K562 (cell line): ENCODE data around the gene PTK6. TPM values are rescaled to one million over a fixed set of nuclear protein-coding genes. Genes with fewer than 3 reads are reported as not detected.
A peak's percentile ranks its signal among the peaks of the same experiment; 100 is the strongest.

Experiments
- ATAC-seq: fragments of 200-7000 bp; cut with Tn5 transposase; 3 replicates; pipeline ENCODE4 v1.9.1; 2020; ENCODE audit warnings: moderate library complexity
- BruUV-seq: library from RNA; stranded (reverse); fragments of 400-500 nt; replicated peaks from 2 replicates; lab custom pipeline; 2021; lab: Mats Ljungman, UMichigan
- CTCF ChIA-PET: fragments of 300-600 bp; formaldehyde crosslinking; extraction: SDS; loops from one replicate; lab custom pipeline; 2021; ENCODE audit warnings: low intra/inter-chr PET ratio; lab: Yijun Ruan, JAX
- POLR2A ChIA-PET: fragments of 300-600, 350-650 bp; sonication (Branson Sonifier 250); formaldehyde crosslinking; extraction: SDS; loops from one replicate; lab custom pipeline; 2021; ENCODE audit warnings: antibody characterized with exemption, inconsistent platforms; lab: Yijun Ruan, JAX
- DNase-seq, 4 experiments: peaks; one replicate each; pipeline versions ENCODE4 v3.0.0 to v3.0.0-alpha.2; 2011 to 2018; ENCODE audit warnings: low spot score in 3 of 4, mixed read lengths in 3 of 4; ENCODE audit errors: extremely low read depth in 1 of 4
- FAIRE-seq: peaks from 2 replicates; lab custom pipeline; 2011; peaks lifted over from hg19 to GRCh38; lab: Jason Lieb, UNC
- H2AFZ ChIP-seq: 2 replicates; pipeline ENCODE4 v1.6.0; 2011; ENCODE audit warnings: low read depth, low read length, control low read depth, inconsistent platforms
- H3K27ac ChIP-seq: fragments of 200-600 bp; 3 replicates; pipeline ENCODE4 v1.8.0; 2011; ENCODE audit warnings: low read depth, mild to moderate bottlenecking, control low read depth, inconsistent platforms, low read length, moderate library complexity, mixed read lengths; ENCODE audit errors: extremely low read depth
- H3K27me3 ChIP-seq, 2 experiments: fragments of 300-600 bp in 1 of 2; 2 replicates in 1 of 2; 3 replicates in 1 of 2; pipeline versions ENCODE4 v1.6.0 to v1.8.0; 2011; ENCODE audit warnings: inconsistent platforms in 2 of 2, low read length in 2 of 2, mild to moderate bottlenecking in 1 of 2, mixed read lengths in 1 of 2, moderate library complexity in 1 of 2; ENCODE audit not compliant: control insufficient read depth in 2 of 2, insufficient read depth in 2 of 2
- H3K36me3 ChIP-seq: fragments of 300-600 bp; 3 replicates; pipeline ENCODE4 v1.8.0; 2011; ENCODE audit warnings: mild to moderate bottlenecking, low read length, inconsistent platforms; ENCODE audit not compliant: control insufficient read depth, insufficient read depth
- H3K4me1 ChIP-seq, 2 experiments: fragments of 200-600 bp in 1 of 2; replicated peaks in 1 of 2; 2 replicates in 1 of 2; 3 replicates in 1 of 2; pipeline versions ENCODE4 v1.5.1 to v1.8.0; 2011; ENCODE audit warnings: inconsistent platforms in 2 of 2, low read length in 2 of 2, mild to moderate bottlenecking in 1 of 2, mixed read lengths in 1 of 2, moderate library complexity in 1 of 2; ENCODE audit not compliant: control insufficient read depth in 2 of 2, insufficient read depth in 2 of 2
- H3K4me2 ChIP-seq: 2 replicates; pipeline ENCODE4 v1.6.1; 2011; ENCODE audit warnings: low read length, control low read depth, inconsistent platforms, mixed read lengths; ENCODE audit not compliant: insufficient read depth
- H3K4me3 ChIP-seq: fragments of 200-600 bp; sonication (generic), shearing (Covaris generic); 2 replicates; pipeline ENCODE4 v1.5.1; 2016; ENCODE audit warnings: control low read depth, inconsistent platforms
- H3K79me2 ChIP-seq: fragments of 200-600 bp; 3 replicates; pipeline ENCODE4 v1.8.0; 2011; ENCODE audit warnings: low read length, inconsistent platforms; ENCODE audit not compliant: control insufficient read depth, insufficient read depth
- H3K9ac ChIP-seq, 2 experiments: 2 replicates each; pipeline versions ENCODE4 v1.6.0 to v1.6.1; 2011; ENCODE audit warnings: low read depth in 2 of 2, low read length in 2 of 2, control low read depth in 1 of 2, inconsistent platforms in 1 of 2, mild to moderate bottlenecking in 1 of 2, mixed read lengths in 1 of 2; ENCODE audit not compliant: insufficient read depth in 1 of 2
- H3K9me1 ChIP-seq: one replicate; pipeline ENCODE4 v1.6.0; 2011; ENCODE audit warnings: inconsistent platforms, mild to moderate bottlenecking, low read length, moderate library complexity; ENCODE audit not compliant: control insufficient read depth, insufficient read depth
- H3K9me3 ChIP-seq: replicated peaks from 2 replicates; pipeline ENCODE4 v1.5.1; 2011; ENCODE audit warnings: low read depth, low read length, inconsistent platforms; ENCODE audit not compliant: control insufficient read depth, insufficient read depth
- H4K20me1 ChIP-seq: replicated peaks from 2 replicates; pipeline ENCODE4 v1.6.1; 2011; ENCODE audit warnings: low read length, inconsistent platforms, mixed read lengths; ENCODE audit not compliant: control insufficient read depth, insufficient read depth
- CC2D1A ChIP-seq: fragments of 450-650 bp; IDR thresholded peaks from 2 replicates; pipeline ENCODE4 v1.6.1; 2017; ENCODE audit warnings: mild to moderate bottlenecking
- DACH1 ChIP-seq: fragments of 450-650 bp; IDR thresholded peaks from 2 replicates; pipeline ENCODE4 v1.6.1; 2018; ENCODE audit not compliant: partially characterized antibody
- HDGF ChIP-seq: fragments of 450-650 bp; IDR thresholded peaks from 2 replicates; pipeline ENCODE4 v1.6.1; 2016
- LEF1 ChIP-seq: fragments of 450-650 bp; IDR thresholded peaks from 2 replicates; pipeline ENCODE4 v1.6.1; 2016; ENCODE audit warnings: mild to moderate bottlenecking
- NFIX ChIP-seq: fragments of 250-450 bp; sonication (Bioruptor Pico); IDR thresholded peaks from 2 replicates; pipeline ENCODE4 v1.4.0; 2020; ENCODE audit warnings: low read depth, mild to moderate bottlenecking, moderate library complexity
- NR2F6 ChIP-seq: fragments of 450-650 bp; formaldehyde crosslinking; IDR thresholded peaks from 2 replicates; pipeline ENCODE4 v1.4.0; 2020; ENCODE audit warnings: mild to moderate bottlenecking
- PHTF2 ChIP-seq: fragments of 250-450 bp; sonication (Bioruptor Pico); IDR thresholded peaks from 2 replicates; pipeline ENCODE4 v1.5.0; 2021; ENCODE audit warnings: mild to moderate bottlenecking
- POLR3A ChIP-seq: IDR thresholded peaks from 2 replicates; pipeline ENCODE4 v1.6.1; 2011; ENCODE audit warnings: borderline replicate concordance, mild to moderate bottlenecking, moderate library complexity; ENCODE audit not compliant: insufficient read length, insufficient read depth; ENCODE audit errors: extremely low read depth
- RAD21 ChIP-seq, 2 experiments: fragments of 250-450 bp in 1 of 2; fragments of 450-650 bp in 1 of 2; sonication (Bioruptor Pico) in 1 of 2; formaldehyde crosslinking in 1 of 2; IDR thresholded peaks in 1 of 2; conservative IDR thresholded peaks in 1 of 2; 2 replicates each; pipeline versions ENCODE4 v1.4.0 to v1.8.0; 2020 to 2022; ENCODE audit warnings: mild to moderate bottlenecking in 2 of 2, moderate library complexity in 1 of 2
- RBM17 ChIP-seq: fragments of 200-400 bp; formaldehyde crosslinking; IDR thresholded peaks from 2 replicates; pipeline ENCODE4 v1.6.1; 2017; ENCODE audit warnings: low read depth, mild to moderate bottlenecking, low read length, borderline replicate concordance
- RBM25 ChIP-seq: fragments of 200-400 bp; formaldehyde crosslinking; IDR thresholded peaks from 2 replicates; pipeline ENCODE4 v1.6.1; 2018; ENCODE audit warnings: low read length, low read depth, moderate library complexity; ENCODE audit not compliant: severe bottlenecking
- RFX5 ChIP-seq: IDR thresholded peaks from 2 replicates; pipeline ENCODE4 v1.6.1; 2011; ENCODE audit warnings: low read depth, mild to moderate bottlenecking, improper control_type of control experiment, low read length
- SMARCA4 ChIP-seq: fragments of 450-650 bp; IDR thresholded peaks from 2 replicates; pipeline ENCODE4 v1.6.1; 2016
- ZNF124 ChIP-seq: sonication (generic); formaldehyde crosslinking; IDR thresholded peaks from 2 replicates; pipeline ENCODE4 v1.8.1; 2022; ENCODE audit warnings: missing genetic modification reagents
- ZNF165 ChIP-seq: fragments of 250-450 bp; sonication (Bioruptor Pico); IDR thresholded peaks from 2 replicates; pipeline ENCODE4 v1.4.0; 2020; ENCODE audit warnings: borderline replicate concordance
- ZNF324 ChIP-seq: fragments of 250-450 bp; sonication (Bioruptor Pico); IDR thresholded peaks from 2 replicates; pipeline ENCODE4 v1.4.0; 2020; ENCODE audit warnings: mild to moderate bottlenecking
- ZNF347 ChIP-seq: fragments of 450-650 bp; formaldehyde crosslinking; IDR thresholded peaks from 2 replicates; pipeline ENCODE4 v1.4.0; 2020; ENCODE audit warnings: low read depth, mild to moderate bottlenecking, moderate library complexity
- WGBS: fragments of 100-300 bp; shearing (Covaris generic); methylation state at CpG from one replicate; pipeline ENCODE4 v1.1.6; 2016; ENCODE audit warnings: low coverage, mixed read lengths; ENCODE audit not compliant: insufficient coverage; ENCODE audit errors: missing lambda C conversion rate; 5-methylcytosine and 5-hydroxymethylcytosine counted together
- in situ Hi-C: fragments of 300-500 bp; cut with MboI; formaldehyde crosslinking; loops from 4 replicates; pipeline ENCODE4 v1.15.0; 2018; ENCODE audit warnings: inconsistent platforms, mixed read lengths
- intact Hi-C: fragments of 100-400 bp; cut with micrococcal nuclease; formaldehyde crosslinking; loops from 2 replicates; pipeline ENCODE4 v1.14.2; 2022
- polyA plus RNA-seq, 8 experiments: library from polyadenylated mRNA; depleted of rRNA in 4 of 8; stranded (reverse) in 5 of 8; unstranded in 3 of 8; fragments of >200 nt; fragmentation: Nextera tagmentation in 2 of 8; fragmentation: Illumina TruSeq in 1 of 8; extraction: Ambion mirVana in 2 of 8; extraction: Trizol in 1 of 8; gene quantifications; 2 replicates each; pipeline versions ENCODE4 v1.2.1 to v1.2.3, GENCODE V29; 2011 to 2014; ENCODE audit warnings: inconsistent platforms in 1 of 8, missing spikeins in 1 of 8
- total RNA-seq, 7 experiments: library from RNA; depleted of rRNA in 6 of 7; stranded (reverse); fragments of >200 nt in 6 of 7; fragmentation: Illumina TruSeq in 2 of 7; extraction: Trizol in 2 of 7; gene quantifications; 2 replicates each; pipeline versions ENCODE4 v1.2.1 to v1.2.3, GENCODE V29; 2011 to 2021; ENCODE audit warnings: low replicate concordance in 1 of 7
- TF ChIP-seq, protein P1 (sequence below): fragments of 250-450 bp; sonication (Bioruptor Pico); IDR thresholded peaks from 2 replicates; pipeline ENCODE4 v1.8.0; 2022; ENCODE audit warnings: inconsistent platforms, mild to moderate bottlenecking, moderate library complexity, borderline replicate concordance
- TF ChIP-seq, protein P2 (sequence below): fragments of 450-650 bp; IDR thresholded peaks from 2 replicates; pipeline ENCODE4 v1.6.1; 2016; ENCODE audit warnings: missing biosample characterization, missing genetic modification characterization

PTK6 gene
- total and polyA plus RNA-seq, 9 of the 15 experiments (the other 6 are each of a cell fraction or from before 2014, with no cell fraction given): 0.07 TPM; not detected in 8

DNA sequence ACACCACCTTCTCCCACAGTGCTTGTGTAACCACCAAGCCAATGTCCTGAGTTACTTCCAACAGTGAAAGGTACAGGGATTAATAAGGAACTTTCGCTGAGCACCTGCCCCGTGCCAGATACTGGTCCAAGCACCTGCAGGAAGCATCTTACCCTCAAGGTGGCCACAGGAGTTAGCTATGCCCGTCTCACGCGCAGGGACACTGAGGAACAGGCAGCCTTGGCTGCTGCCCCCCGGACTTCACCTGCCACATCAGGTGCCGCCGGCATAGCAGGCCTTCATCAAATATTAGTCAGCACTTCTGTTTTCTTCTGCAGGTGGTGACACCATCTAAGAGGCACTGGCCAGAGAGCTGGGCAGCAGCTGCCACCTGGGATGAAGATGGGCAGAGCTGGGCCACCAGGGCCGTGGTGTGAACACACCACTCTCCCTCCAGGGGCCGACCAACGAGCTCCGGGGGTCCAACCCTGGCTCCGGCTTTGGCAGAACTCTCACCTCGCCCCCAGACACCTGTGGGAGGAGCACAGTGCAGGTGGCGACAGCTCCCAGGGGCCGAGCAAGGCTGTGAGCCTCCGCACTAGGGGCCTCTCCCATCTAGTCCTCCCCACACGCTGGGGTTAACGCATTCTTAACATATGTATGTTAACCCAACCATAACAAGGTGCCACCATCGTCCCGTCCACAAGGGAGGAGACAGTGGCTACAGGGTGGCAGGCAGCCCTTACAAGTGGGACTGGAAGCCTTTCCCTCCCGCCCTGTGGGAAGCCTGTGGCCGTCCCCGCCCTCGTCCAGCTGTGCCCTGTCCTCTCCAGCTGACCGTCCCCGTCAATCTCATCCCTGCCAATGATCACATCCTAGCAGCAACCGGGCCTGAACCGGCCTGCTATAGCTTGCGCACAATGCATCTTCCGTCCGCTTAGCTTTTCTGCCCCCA is 19.5 kb downstream of the PTK6 start:
- no peaks in the 10 kb centered on the region for H3K9me1 ChIP-seq
- 0 out of 4 replicates have a peak overlapping the region, but pooled peaks of 1 of the 2 experiments have one; percentile 9 for H3K9ac ChIP-seq
- TF ChIP-seq SMARCA4 (no peak), LEF1 (no peak), RBM25 (no peak), ZNF124 (CRISPR knock-in tag) (no peak), CC2D1A (no peak), ZNF165 (no peak), HDGF (no peak), RFX5 (no peak), POLR3A (no peak), DACH1 (no peak), NR2F6 (no peak), ZNF347 (CRISPR knock-in tag) (no peak), RAD21 (CRISPR knock-in tag; conservative IDR thresholded peaks at IDR 0.05 in 1 of 2, IDR thresholded peaks at IDR 0.05 in 1 of 2) (no peak), NFIX (no peak), RBM17 (no peak), ZNF324 (CRISPR knock-in tag) (no peak), PHTF2 (CRISPR knock-in tag) (no peak)
- TF ChIP-seq, protein P1, sequence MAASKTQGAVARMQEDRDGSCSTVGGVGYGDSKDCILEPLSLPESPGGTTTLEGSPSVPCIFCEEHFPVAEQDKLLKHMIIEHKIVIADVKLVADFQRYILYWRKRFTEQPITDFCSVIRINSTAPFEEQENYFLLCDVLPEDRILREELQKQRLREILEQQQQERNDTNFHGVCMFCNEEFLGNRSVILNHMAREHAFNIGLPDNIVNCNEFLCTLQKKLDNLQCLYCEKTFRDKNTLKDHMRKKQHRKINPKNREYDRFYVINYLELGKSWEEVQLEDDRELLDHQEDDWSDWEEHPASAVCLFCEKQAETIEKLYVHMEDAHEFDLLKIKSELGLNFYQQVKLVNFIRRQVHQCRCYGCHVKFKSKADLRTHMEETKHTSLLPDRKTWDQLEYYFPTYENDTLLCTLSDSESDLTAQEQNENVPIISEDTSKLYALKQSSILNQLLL (CRISPR knock-in tag): no peak
- TF ChIP-seq, protein P2, sequence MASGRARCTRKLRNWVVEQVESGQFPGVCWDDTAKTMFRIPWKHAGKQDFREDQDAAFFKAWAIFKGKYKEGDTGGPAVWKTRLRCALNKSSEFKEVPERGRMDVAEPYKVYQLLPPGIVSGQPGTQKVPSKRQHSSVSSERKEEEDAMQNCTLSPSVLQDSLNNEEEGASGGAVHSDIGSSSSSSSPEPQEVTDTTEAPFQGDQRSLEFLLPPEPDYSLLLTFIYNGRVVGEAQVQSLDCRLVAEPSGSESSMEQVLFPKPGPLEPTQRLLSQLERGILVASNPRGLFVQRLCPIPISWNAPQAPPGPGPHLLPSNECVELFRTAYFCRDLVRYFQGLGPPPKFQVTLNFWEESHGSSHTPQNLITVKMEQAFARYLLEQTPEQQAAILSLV (tag): no peak
- in situ Hi-C loops (no loop called here), intact Hi-C loops (no loop called here)
- peaks cover 10 to 49% of the 10 kb centered on the region in 2 experiments; a peak in 4 of 5 replicates for H3K4me1 ChIP-seq
- no TSS peak for BruUV-seq
- peaks cover 2% of the 10 kb centered on the region; the same call in 1 of the 2 replicates for H3K9me3 ChIP-seq
- DNase-seq (no peak), ATAC-seq (no peak), FAIRE-seq (no peak)
- ChIA-PET POLR2A (interaction anchor here (0.8 to 1.9 kb wide), 3 partner anchors 9 to 20 kb away, joined by 4 to 9 read pairs (median 5); no protein-coding TSS in a partner anchor), CTCF (no interaction called here)
- peaks cover 37 to 41% of the 10 kb centered on the region in 2 experiments for H3K27me3 ChIP-seq
- H3K4me2 ChIP-seq: no peak overlapping the region
- no peak overlapping the region for H3K27ac ChIP-seq
- peaks cover 14% of the 10 kb centered on the region for H3K79me2 ChIP-seq
- H2AFZ ChIP-seq: no peak overlapping the region
- no peak overlapping the region for H3K4me3 ChIP-seq
- H3K36me3 ChIP-seq: peaks cover 13% of the 10 kb centered on the region; the same call in 2 of the 3 replicates
- WGBS: 27% methylated on average over 28 of the region's 32 CpGs
- H4K20me1 ChIP-seq: no peaks in the 10 kb centered on the region
